ENCODE results near the gene NTRK2.

NTRK2 gene

GRCh38 chr9:84669288-84670137 is at the start of gene NTRK2:
Gene NTRK2, plus strand, starts transcription at chr9:84669729. Its CDS starts 1,020 bp downstream, at chr9:84670749.
- TF ChIP-seq CREB1 (IDR thresholded peaks at IDR 0.05; ENCODE audit: low read depth) (no peak), YY1 (IDR thresholded peaks at IDR 0.05; ENCODE audit: low read depth) (no peak), FOXM1 (IDR thresholded peaks at IDR 0.05; ENCODE audit: borderline replicate concordance, low read depth) (no peak), TAF1 (IDR thresholded peaks at IDR 0.05; ENCODE audit: low read depth) (no peak), EGR1 (IDR thresholded peaks at IDR 0.05) (no peak), USF1 (IDR thresholded peaks at IDR 0.05) (no peak), REST (IDR thresholded peaks at IDR 0.05; ENCODE audit: low read depth) (no peak), CEBPB (IDR thresholded peaks at IDR 0.05) (no peak), TEAD4 (IDR thresholded peaks at IDR 0.05) (no peak), EP300 (IDR thresholded peaks at IDR 0.05; ENCODE audit: borderline replicate concordance) (no peak), TCF12 (IDR thresholded peaks at IDR 0.05; ENCODE audit: low read depth) (no peak), RAD21 (IDR thresholded peaks at IDR 0.05; ENCODE audit: low read depth) (no peak), ZBTB7A (IDR thresholded peaks at IDR 0.05; ENCODE audit: low read depth) (no peak)

- TF ChIP-seq TAF1 (IDR thresholded peaks at IDR 0.05; ENCODE audit: low read depth) (no peak), CEBPB (IDR thresholded peaks at IDR 0.05) (no peak), REST (IDR thresholded peaks at IDR 0.05; ENCODE audit: low read depth) (no peak), CREB1 (IDR thresholded peaks at IDR 0.05; ENCODE audit: low read depth) (no peak), YY1 (IDR thresholded peaks at IDR 0.05; ENCODE audit: low read depth) (no peak), TCF12 (IDR thresholded peaks at IDR 0.05; ENCODE audit: low read depth) (no peak), EGR1 (IDR thresholded peaks at IDR 0.05) (no peak), RAD21 (IDR thresholded peaks at IDR 0.05; ENCODE audit: low read depth) (no peak), EP300 (IDR thresholded peaks at IDR 0.05; ENCODE audit: borderline replicate concordance) (no peak), MAX (IDR thresholded peaks at IDR 0.05) (no peak), USF1 (IDR thresholded peaks at IDR 0.05) (no peak), TEAD4 (IDR thresholded peaks at IDR 0.05) (no peak), NFIC (IDR thresholded peaks at IDR 0.05) (no peak), ZBTB7A (IDR thresholded peaks at IDR 0.05; ENCODE audit: low read depth) (no peak), FOXM1 (IDR thresholded peaks at IDR 0.05; ENCODE audit: borderline replicate concordance, low read depth) (no peak)
Observed at GRCh38 chr9:84620338-84620737, 49.2 kb upstream of the NTRK2 start.

GRCh38 chr9:84621811-84622210 is 47.7 kb upstream of the NTRK2 start:
- TF ChIP-seq CREB1 (IDR thresholded peaks at IDR 0.05; ENCODE audit: low read depth), result no peak
- TF ChIP-seq ZBTB7A (IDR thresholded peaks at IDR 0.05; ENCODE audit: low read depth), result no peak
- TF ChIP-seq EGR1 (IDR thresholded peaks at IDR 0.05), result no peak

GRCh38 chr9:84622981-84623380 is 46.5 kb upstream of the NTRK2 start:
- TF ChIP-seq RAD21 (IDR thresholded peaks at IDR 0.05; ENCODE audit: low read depth) (no peak), NFIC (IDR thresholded peaks at IDR 0.05) (no peak)

GRCh38 chr9:84636436-84636835 is 33.1 kb upstream of the NTRK2 start:
- no peak for TF ChIP-seq NFIC (IDR thresholded peaks at IDR 0.05)
- no peak for TF ChIP-seq USF1 (IDR thresholded peaks at IDR 0.05)
- TF ChIP-seq TEAD4 (IDR thresholded peaks at IDR 0.05), result no peak

- TF ChIP-seq NFIC (IDR thresholded peaks at IDR 0.05) (no peak), TEAD4 (IDR thresholded peaks at IDR 0.05) (no peak), FOXM1 (IDR thresholded peaks at IDR 0.05; ENCODE audit: borderline replicate concordance, low read depth) (no peak), TAF1 (IDR thresholded peaks at IDR 0.05; ENCODE audit: low read depth) (no peak), MAX (IDR thresholded peaks at IDR 0.05) (no peak), EP300 (IDR thresholded peaks at IDR 0.05; ENCODE audit: borderline replicate concordance) (no peak), USF1 (IDR thresholded peaks at IDR 0.05) (no peak), TCF12 (IDR thresholded peaks at IDR 0.05; ENCODE audit: low read depth) (no peak), CEBPB (IDR thresholded peaks at IDR 0.05) (no peak), RAD21 (IDR thresholded peaks at IDR 0.05; ENCODE audit: low read depth) (no peak), YY1 (IDR thresholded peaks at IDR 0.05; ENCODE audit: low read depth) (no peak), EGR1 (IDR thresholded peaks at IDR 0.05) (no peak), REST (IDR thresholded peaks at IDR 0.05; ENCODE audit: low read depth) (no peak), ZBTB7A (IDR thresholded peaks at IDR 0.05; ENCODE audit: low read depth) (no peak), CREB1 (IDR thresholded peaks at IDR 0.05; ENCODE audit: low read depth) (no peak)
Observed at GRCh38 chr9:84642553-84643141, 26.9 kb upstream of the NTRK2 start.

Measured in Ishikawa (cell line).